ENCODE data around the gene RASAL3. TPM values are rescaled to one million over a fixed set of nuclear protein-coding genes. Genes with fewer than 3 reads are reported as not detected.

RASAL3 gene
- total RNA-seq, 1 donor from 2014 or later: 2.9 TPM

DNA sequence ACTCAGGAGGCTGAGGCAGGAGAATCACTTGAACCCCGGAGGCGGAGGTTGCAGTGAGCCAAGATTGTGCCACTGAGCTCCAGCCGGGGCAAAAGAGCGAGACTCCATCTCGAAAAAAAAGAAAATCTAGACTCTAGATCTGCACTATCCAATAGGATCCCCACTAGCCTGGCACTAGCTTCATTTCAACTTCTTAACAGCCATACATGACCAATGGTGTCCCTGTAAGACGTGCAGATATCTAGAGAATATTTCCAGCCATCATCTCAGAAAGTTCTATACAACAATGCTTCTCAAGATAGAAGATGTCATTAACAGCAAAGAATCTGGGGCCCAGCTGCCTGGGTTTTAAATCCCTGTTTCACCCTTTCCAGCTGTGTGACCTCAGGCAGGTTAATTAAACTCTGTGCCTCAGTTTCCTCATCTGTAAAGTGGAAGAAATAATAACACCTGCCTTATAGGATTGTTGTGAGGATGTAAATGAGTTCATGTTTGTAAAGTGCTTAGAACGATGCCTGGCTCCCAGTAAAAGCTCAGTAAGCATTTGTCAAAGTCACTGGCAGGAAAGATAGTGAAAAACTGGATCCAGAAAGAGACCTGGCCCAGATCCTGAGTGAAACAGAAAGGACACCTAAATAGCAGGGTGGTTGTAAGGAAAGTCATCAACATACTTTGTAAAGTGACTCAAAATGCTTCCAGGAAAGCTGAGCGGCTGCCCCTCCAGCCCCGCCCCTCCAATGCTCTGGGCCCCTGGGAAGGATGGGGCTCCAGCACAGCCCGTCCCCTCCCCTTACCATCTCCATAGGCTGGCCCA lies 28.1 kb downstream of the RASAL3 start:
- no peak for DNase-seq (ENCODE audit: low read depth)

DNA sequence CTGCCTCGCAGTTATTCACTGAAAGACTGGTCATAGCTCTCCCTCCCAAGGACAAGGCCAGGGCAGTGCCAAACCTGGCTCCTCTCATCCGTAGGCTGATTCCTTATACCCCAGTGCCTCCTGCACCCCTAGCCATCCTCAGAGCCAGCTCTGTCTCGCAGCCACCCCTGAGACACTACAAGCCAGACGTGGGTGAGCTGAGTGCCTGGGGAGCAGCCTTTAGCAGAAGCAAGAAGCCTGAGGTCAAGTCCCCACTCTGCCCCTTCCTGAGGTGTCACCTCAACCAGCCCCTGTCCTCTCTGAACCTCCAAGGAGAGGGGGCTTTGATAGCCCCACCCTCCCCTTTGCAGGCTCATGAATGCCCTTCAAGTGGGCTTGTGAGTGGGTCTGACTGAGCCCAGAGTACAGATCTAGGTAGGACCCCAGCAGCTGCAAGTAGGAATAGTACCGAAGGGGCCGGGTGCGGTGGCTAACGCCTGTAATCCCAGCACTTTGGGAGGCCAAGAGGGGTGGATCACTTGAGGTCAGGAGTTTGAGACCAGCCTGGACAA lies 30.8 kb downstream of the RASAL3 start:
- no peak for DNase-seq (ENCODE audit: low read depth)

- peak; percentile 46 for DNase-seq (ENCODE audit: low read depth)
These were observed 31.5 kb downstream of the RASAL3 start for GRCh38 chr19:15432629-15433518.

GRCh38 chr19:15432018-15432494 lies 32.3 kb downstream of the RASAL3 start:
- no peak for DNase-seq (ENCODE audit: low read depth)

GRCh38 chr19:15431396-15432017 lies 32.8 kb downstream of the RASAL3 start:
- no peak for DNase-seq (ENCODE audit: low read depth)

- no peak for DNase-seq (ENCODE audit: low read depth)
These were observed 33.7 kb downstream of the RASAL3 start for GRCh38 chr19:15430526-15431120.

GRCh38 chr19:15429825-15430467 lies 34.4 kb downstream of the RASAL3 start:
- DNase-seq (ENCODE audit: low read depth): no peak

- no peak for DNase-seq (ENCODE audit: low read depth)
These were observed 35.2 kb downstream of the RASAL3 start for GRCh38 chr19:15428956-15429824.

DNA sequence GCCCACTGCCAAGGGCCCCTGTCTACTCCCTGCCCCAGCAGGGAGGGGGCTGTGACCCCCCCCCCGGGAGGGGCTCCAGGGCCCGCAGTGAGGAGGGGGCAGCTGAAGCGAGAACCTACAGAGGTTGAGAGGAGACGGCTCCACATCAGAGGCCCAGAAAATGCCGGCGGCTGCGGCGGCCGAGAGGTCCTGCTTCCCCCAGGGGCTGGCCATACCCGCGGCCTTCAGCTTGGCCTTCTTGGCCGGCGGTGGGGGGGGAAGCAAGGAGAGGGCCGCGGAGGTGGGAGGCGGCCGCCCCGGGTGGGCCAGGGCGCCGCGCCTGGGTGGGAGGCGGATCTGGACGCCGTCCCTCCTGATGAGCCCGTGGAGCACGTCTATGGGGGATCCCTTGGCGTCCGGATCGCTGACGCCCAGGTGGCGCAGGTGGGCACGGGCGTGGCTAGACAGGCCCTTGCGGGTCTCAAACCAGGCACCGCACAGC lies 36.3 kb downstream of the RASAL3 start:
- DNase-seq (ENCODE audit: low read depth): no peak

DNA sequence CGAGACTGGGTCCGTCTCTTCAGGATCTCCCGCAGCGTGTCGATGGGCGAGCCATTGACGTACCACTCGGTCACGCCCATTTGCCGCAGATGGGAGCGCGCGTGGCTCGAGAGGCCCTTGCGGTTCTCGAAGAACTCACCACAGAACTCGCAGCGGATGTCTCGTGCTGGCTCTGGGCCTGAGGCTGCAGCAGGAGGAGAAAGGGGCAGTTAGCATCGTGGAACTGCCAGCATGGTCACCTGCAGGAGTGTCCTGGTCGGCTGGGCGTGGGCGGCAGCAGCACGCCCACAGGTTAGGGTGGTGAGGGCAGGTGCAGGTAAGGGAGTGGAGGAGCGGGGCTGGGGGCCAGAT lies 37.0 kb downstream of the RASAL3 start:
- DNase-seq (ENCODE audit: low read depth): no peak

GRCh38 chr19:15426485-15427349 lies 37.6 kb downstream of the RASAL3 start:
- no peak for DNase-seq (ENCODE audit: low read depth)

DNA sequence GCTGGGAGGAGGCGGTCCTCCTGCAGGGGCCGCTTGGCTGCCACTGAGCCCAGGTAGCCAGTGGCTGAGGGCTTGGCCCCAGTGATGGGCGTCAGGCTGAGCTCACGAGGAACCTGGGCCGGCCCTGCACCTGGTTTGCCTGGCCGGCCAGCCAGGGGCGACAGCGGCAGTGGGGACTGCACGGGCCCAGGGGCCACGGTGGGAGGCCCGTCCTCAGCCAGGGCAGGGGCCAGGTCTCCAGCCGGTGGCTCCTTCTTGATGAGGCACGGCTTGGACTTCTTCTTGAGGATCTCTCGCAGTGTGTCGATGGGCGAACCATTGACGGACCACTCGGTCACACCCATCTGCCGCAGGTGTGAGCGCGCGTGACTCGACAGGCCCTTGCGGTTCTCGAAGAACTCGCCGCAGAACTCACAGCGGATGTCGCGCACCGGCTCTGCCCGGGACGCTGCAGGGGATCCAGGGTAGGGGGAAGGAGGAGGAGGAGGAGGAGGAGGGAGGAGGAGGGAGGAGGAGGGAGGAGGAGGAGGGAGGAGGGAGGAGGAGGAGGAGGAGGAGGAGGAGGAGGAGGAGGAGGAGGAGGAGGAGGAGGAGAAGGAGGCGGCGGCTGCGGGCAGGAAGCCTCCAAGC lies 38.9 kb downstream of the RASAL3 start:
- no peak for DNase-seq (ENCODE audit: low read depth)

DNA sequence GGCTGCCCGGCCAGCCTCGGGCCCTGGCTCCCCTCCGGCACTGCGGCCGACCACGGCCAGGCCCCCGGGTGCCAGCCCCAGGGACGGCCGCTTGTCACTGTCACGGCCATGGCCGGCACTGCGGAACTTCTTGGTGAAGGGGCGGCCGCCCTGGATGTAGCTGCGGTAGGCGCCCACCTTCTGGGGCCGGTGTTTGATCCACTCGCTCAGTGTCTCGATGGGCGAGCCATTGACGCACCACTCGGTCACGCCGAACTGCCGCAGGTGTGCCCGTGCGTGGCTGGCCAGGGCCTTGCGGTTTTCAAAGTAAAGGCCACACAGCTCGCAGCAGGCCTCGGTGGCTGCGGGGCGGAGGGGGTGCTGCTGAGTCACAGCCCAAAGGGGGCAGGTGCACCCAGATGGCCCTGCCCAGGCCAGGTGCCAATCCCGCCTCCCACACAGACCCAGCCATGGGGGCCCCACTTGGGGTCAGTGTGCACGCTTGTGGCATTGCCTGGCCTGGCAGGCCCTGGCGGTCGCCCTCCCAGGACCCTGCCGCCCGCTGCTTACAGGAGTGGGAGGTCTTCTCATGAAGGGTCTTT lies 39.6 kb downstream of the RASAL3 start:
- no peak for DNase-seq (ENCODE audit: low read depth)

DNA sequence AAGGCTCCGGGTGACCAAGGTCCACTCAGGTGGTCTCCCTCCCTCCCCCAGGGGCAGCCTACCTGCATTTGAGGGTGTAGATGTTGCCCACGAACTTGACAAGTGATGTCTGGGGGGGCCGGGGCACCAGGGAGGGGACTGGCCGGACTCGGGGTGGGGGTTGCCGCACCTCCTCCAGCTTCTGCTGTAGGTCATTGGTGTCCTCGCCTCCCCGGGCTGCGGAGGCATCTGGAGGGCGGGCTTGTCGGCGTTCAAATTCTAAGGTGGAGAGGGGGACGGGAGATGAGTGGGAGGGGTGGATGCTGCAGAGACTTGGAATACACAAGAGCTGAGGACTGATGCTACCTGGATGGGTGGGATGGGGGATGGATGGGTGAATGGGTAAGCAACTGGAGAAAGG lies 40.2 kb downstream of the RASAL3 start:
- no peak for DNase-seq (ENCODE audit: low read depth)

GRCh38 chr19:15423130-15423529 lies 41.2 kb downstream of the RASAL3 start:
- DNase-seq (ENCODE audit: low read depth): no peak

- DNase-seq (ENCODE audit: low read depth): no peak
These were observed 41.9 kb downstream of the RASAL3 start for GRCh38 chr19:15422296-15423075.

DNA sequence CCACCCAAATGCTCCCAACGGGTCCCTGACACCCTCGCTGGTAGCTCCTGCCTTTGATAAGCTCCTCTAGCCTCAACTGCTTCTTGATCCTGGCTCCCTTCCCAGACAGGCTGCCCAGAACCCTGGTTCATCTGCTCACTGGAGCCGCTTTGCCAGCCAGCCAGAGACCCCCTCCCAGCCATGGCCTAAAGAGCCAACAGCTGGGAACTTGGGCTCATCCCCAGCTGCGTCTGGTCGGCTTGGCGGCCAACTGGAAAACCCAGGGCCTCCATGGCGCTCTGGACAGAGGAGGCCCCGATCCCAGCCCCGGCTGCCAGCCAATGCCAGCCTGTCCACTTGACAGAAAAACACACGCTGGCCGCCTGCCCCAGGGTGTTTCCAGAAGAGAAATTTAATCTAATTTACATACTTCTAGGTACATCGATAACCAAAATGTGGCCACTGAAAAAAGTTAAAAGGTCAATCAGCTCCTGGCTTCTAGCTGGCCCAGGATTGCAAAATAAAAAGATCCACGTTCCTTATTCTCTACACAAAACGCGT lies 42.6 kb downstream of the RASAL3 start:
- no peak for DNase-seq (ENCODE audit: low read depth)

Measured in renal cortical epithelial cell (primary cell).